ENCODE results near the gene GC. TPM values are rescaled to one million over a fixed set of nuclear protein-coding genes. Genes with fewer than 3 reads are reported as not detected.
A peak's percentile ranks its signal among the peaks of the same experiment; 100 is the strongest.

GC gene, protein sequence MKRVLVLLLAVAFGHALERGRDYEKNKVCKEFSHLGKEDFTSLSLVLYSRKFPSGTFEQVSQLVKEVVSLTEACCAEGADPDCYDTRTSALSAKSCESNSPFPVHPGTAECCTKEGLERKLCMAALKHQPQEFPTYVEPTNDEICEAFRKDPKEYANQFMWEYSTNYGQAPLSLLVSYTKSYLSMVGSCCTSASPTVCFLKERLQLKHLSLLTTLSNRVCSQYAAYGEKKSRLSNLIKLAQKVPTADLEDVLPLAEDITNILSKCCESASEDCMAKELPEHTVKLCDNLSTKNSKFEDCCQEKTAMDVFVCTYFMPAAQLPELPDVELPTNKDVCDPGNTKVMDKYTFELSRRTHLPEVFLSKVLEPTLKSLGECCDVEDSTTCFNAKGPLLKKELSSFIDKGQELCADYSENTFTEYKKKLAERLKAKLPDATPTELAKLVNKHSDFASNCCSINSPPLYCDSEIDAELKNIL
- total RNA-seq (10 to 100 TPM; 17.2 to 92.9 (median 30.3) TPM), polyA plus RNA-seq (100 to 1,000 TPM in 1 of 2 donors, 1 to 10 TPM in 1; 8.0 to 289 TPM)

DNA sequence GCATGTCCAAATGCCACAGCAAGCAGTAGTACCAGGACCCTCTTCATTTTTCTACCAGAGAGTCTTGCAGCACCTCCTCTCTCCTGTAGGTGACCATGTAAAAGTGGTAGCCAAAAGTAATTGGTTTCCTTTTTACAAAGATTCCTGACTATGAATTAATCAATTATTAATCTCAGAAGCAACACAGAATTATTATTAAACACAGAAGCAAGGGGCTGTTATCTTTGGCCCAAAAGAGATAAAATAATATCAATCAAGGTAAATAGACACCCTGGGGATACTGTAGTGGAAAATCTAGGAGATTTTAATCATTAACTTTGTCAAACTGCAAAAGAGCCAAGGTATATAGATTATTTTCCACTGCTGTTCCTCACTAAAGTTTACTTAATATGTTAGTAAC is at the start of gene GC:
Gene GC, minus strand, starts transcription at position 108 of the 400 bp plus-strand sequence. Its CDS starts 61 bp downstream, at position 47.
- Histone ChIP-seq H3K9me3 (no peaks in the 10 kb centered on the region), H3K4me3 (no peak within 1 kb of the TSS), H3K27ac (peak within 1 kb of the TSS in 1 of 4 donors; percentile 14), H3K36me3 (no peaks in the 10 kb centered on the region), H3K27me3 (no peaks in the 10 kb centered on the region), H3K4me1 (peaks cover 4 to 22% (median 19%) of the 10 kb centered on the region in 3 donors)
- FAIRE-seq, result no peak
- peak; percentile 56 to 85 (median 74) for ATAC-seq
- intact Hi-C loops (cut with DNase I), result no loop called here
- DNase-seq, result no peak
- TF ChIP-seq, protein P1, sequence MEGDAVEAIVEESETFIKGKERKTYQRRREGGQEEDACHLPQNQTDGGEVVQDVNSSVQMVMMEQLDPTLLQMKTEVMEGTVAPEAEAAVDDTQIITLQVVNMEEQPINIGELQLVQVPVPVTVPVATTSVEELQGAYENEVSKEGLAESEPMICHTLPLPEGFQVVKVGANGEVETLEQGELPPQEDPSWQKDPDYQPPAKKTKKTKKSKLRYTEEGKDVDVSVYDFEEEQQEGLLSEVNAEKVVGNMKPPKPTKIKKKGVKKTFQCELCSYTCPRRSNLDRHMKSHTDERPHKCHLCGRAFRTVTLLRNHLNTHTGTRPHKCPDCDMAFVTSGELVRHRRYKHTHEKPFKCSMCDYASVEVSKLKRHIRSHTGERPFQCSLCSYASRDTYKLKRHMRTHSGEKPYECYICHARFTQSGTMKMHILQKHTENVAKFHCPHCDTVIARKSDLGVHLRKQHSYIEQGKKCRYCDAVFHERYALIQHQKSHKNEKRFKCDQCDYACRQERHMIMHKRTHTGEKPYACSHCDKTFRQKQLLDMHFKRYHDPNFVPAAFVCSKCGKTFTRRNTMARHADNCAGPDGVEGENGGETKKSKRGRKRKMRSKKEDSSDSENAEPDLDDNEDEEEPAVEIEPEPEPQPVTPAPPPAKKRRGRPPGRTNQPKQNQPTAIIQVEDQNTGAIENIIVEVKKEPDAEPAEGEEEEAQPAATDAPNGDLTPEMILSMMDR (IDR thresholded peaks at IDR 0.05), result peak in 1 of 4 donors; percentile 26

DNA sequence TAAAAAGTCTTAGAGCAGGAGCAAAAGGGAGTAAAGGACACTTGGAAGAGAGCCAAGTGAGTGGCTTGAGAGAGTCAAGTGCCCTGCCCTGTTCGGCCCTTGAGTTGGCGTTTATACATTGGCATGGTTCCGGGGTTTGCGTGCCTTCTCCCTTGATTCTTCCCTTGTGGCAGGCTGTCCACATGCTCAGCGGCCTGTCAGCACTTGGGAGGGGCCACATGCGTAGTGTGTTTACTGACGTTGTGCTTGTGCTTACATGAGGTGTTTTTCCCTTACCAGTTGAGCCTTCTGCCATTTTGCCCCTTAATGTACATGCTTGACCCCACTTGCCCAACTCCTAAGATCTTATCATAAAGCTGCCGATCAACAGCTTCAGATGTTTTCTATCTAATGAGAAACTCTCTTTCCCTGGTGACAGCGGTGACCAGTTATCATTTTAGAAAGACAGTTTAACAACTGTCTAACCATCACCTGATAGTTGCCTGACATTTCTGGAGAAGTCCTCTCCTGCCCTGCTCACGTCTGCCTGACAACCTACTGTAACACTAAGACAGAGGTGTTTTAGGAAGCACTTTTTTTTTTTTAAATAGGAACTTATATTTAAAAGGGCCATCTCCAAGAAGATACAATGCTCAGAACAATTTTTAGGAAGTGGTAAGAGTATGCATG is 49.5 kb upstream of the GC start:
- Histone ChIP-seq H3K27ac (no peak overlapping the region), H3K9me3 (no peaks in the 10 kb centered on the region), H3K36me3 (no peaks in the 10 kb centered on the region), H3K4me1 (no peaks in the 10 kb centered on the region), H3K27me3 (no peaks in the 10 kb centered on the region), H3K4me3 (no peak overlapping the region)
- TF ChIP-seq, protein P1 (IDR thresholded peaks at IDR 0.05), result no peak
- intact Hi-C loops (cut with DNase I), result no loop called here
- no peak for FAIRE-seq
- peak in 1 of 6 donors; percentile 6 for DNase-seq
- 60 to 74% methylated on average over 10 of the region's 10 CpGs for WGBS, 2 donors
- ATAC-seq, result peak in 2 of 4 donors; percentile 43 to 49

DNA sequence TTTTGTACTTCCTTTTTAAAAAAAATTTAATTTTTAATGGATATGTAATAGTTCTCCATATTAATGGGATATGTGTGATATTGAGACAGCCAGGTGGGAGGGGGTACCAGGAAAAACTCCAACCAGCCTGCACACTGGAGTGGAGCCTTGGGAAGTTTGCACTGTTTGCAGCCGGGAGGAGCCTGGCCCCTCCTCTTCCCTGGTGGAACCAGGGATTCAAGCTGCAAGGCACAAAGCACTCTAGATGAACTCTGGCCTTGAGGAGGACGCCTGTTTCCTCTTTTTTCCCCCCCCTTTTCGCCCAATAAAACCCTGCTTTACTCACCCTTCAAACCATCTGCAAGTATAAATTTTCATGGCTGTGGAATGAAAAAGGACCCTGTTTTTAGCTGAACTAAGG is 48.2 kb upstream of the GC start:
- DNase-seq, result no peak
- no peak overlapping the region for H3K4me3 ChIP-seq
- 45 to 62% methylated on average over 3 of the region's 3 CpGs for WGBS, 2 donors
- intact Hi-C loops (cut with DNase I), result no loop called here
- ATAC-seq, result no peak
- H3K27ac ChIP-seq, result no peak overlapping the region
- H3K4me1 ChIP-seq, result no peaks in the 10 kb centered on the region
- H3K27me3 ChIP-seq, result no peaks in the 10 kb centered on the region
- no peaks in the 10 kb centered on the region for H3K9me3 ChIP-seq
- no peaks in the 10 kb centered on the region for H3K36me3 ChIP-seq
- TF ChIP-seq, protein P1 (IDR thresholded peaks at IDR 0.05), result no peak
- FAIRE-seq, result no peak

DNA sequence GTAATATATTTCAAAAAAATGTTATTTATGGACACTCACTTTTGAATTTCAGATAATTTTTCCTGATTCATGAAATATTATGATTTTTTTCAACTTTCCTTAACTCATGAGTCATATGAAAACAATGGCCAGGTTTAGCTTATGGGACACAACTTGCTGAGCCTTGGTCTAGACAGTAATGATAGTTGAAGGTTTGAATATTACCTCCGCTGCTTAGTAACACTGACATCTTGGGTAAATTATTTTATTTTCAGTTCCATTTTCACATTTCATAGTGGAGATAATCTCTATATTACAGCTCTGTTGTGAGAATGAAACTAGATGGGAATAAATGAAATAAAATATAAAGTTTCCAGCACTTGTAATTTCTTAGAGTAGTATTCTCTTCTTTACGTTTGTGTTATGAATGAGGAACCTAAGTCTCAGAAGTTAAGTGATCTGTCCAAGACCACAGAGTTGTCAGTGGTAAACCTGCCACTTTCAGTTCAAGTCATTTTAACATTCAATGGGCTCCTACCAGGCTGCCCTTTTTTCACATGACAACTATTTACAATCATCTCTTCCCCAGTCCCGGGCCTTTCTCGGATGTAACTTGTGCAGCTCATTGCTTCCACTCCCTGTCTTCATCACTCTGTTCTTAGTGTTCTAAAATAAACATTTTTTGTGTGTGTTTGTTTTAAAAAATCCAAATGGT is 46.8 kb upstream of the GC start:
- Histone ChIP-seq H3K36me3 (no peaks in the 10 kb centered on the region), H3K9me3 (no peaks in the 10 kb centered on the region), H3K27me3 (no peaks in the 10 kb centered on the region), H3K4me1 (no peaks in the 10 kb centered on the region), H3K4me3 (no peak overlapping the region), H3K27ac (no peak overlapping the region)
- TF ChIP-seq, protein P1 (IDR thresholded peaks at IDR 0.05), result no peak
- FAIRE-seq (no peak), ATAC-seq (no peak), DNase-seq (no peak)
- intact Hi-C loops (cut with DNase I), result no loop called here
- 81 to 89% methylated on average over 4 of the region's 4 CpGs for WGBS, 2 donors

Data from pancreas (tissue), 10 donors.